ENCODE measurements around the gene TMEM11.

Gene TMEM11

DNA sequence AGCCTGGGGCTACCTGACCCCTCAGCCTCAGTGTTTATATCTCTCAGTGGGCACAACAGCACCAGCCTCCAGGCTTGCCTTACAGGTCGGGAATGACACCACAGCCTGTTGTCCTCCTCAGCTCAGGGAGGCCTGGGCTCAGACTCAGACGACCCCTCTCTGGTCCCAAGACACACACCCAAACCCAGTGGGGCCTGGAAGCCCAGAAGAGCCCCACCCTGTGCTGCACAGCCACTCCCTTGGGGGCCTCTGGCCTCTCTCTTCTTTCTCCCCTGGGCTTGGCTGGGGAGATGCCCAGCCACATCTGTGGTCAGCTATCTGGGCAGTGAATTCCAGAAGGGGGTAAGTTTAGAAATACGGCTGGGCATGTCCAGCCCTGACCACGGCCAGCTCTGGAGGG is 36.9 kb upstream of the TMEM11 start:
- Histone ChIP-seq H3K4me2 (no peak overlapping the region; the same call in 1 of the 2 replicates), H3K4me3 (no peak overlapping the region), H4K20me1 (peaks cover 41% of the 10 kb centered on the region), H3K27ac (no peak overlapping the region), H3K27me3 (peaks cover 33% of the 10 kb centered on the region), H3K9me3 (no peaks in the 10 kb centered on the region), H3K36me3 (no peaks in the 10 kb centered on the region), H3K9ac (0 out of 2 replicates have a peak overlapping the region, but pooled peaks have one; percentile 29), H3K4me1 (peaks cover 38% of the 10 kb centered on the region)
- no peak for TF ChIP-seq Cebpa-rat (IDR thresholded peaks at IDR 0.05)

- no peak for TF ChIP-seq Cebpa-rat (IDR thresholded peaks at IDR 0.05)
Measured at GRCh38 chr17:21249920-21250703, 36.2 kb upstream of the TMEM11 start.

GRCh38 chr17:21249086-21249795 is 35.3 kb upstream of the TMEM11 start:
- Histone ChIP-seq H3K4me3 (no peak overlapping the region), H3K4me1 (peaks cover 52% of the 10 kb centered on the region), H3K9ac (no peak overlapping the region), H3K27ac (no peak overlapping the region), H3K27me3 (peaks cover 29% of the 10 kb centered on the region), H4K20me1 (peaks cover 44% of the 10 kb centered on the region), H3K4me2 (no peak overlapping the region), H3K9me3 (no peaks in the 10 kb centered on the region), H3K36me3 (no peaks in the 10 kb centered on the region)
- no peak for TF ChIP-seq Cebpa-rat (IDR thresholded peaks at IDR 0.05)

More at GRCh38 chr17:21249920-21250703, 36.2 kb upstream of the TMEM11 start:
- Histone ChIP-seq H3K9me3 (no peaks in the 10 kb centered on the region), H3K4me2 (peak overlapping the region; percentile 26; the same call in 1 of the 2 replicates), H3K4me3 (no peak overlapping the region), H3K9ac (no peak overlapping the region), H3K27ac (no peak overlapping the region), H3K27me3 (peaks cover 33% of the 10 kb centered on the region), H4K20me1 (peaks cover 41% of the 10 kb centered on the region), H3K36me3 (no peaks in the 10 kb centered on the region), H3K4me1 (peaks cover 44% of the 10 kb centered on the region)

GRCh38 chr17:21248500-21248899 is 34.5 kb upstream of the TMEM11 start:
- Histone ChIP-seq H3K4me3 (no peak overlapping the region), H3K4me1 (peaks cover 52% of the 10 kb centered on the region), H3K27ac (no peak overlapping the region), H3K9me3 (no peaks in the 10 kb centered on the region), H3K27me3 (peaks cover 24% of the 10 kb centered on the region), H3K4me2 (no peak overlapping the region), H4K20me1 (peaks cover 49% of the 10 kb centered on the region), H3K36me3 (no peaks in the 10 kb centered on the region), H3K9ac (no peak overlapping the region)
- no peak for TF ChIP-seq Cebpa-rat (IDR thresholded peaks at IDR 0.05)

DNA sequence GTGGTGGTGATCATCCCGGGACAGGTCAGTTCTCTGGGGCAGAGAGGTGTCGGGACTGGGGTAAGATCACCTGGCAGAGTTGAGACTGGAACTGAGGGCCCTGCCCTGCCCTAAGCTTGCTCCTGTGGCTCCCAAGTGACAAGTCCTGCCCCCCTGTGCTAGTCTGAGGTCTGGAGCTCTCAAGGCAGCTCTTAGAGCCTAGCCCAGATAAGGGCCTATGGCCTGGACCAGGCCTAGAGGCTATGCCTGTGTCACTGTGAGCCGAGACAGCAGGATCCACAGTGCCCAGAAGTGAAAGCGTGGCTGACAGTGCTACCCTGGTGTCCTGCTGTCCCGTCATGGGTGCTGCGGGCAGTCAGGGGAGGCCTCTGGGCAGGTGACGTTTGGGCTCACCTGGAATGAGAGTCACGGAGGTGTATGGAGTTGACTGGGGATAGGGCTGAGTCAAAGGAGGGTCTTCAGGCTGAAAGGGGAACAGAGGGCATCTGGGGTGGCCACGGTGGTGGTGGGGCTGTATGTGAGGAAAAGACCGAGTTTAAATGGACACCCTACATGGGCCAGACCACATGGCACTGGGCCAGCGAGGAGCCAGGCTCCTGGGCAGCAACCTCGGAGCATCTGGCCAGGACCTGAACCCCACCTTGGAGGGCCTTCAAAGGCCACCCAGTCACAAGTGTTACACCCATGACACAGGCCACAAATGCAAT is 33.7 kb upstream of the TMEM11 start:
- TF ChIP-seq Cebpa-rat (IDR thresholded peaks at IDR 0.05), result no peak
- H3K36me3 ChIP-seq, result no peaks in the 10 kb centered on the region
- no peak overlapping the region for H3K4me2 ChIP-seq
- H4K20me1 ChIP-seq, result peaks cover 55% of the 10 kb centered on the region
- no peak overlapping the region for H3K4me3 ChIP-seq
- peaks cover 20% of the 10 kb centered on the region for H3K27me3 ChIP-seq
- peaks cover 59% of the 10 kb centered on the region for H3K4me1 ChIP-seq
- H3K27ac ChIP-seq, result no peak overlapping the region
- H3K9me3 ChIP-seq, result no peaks in the 10 kb centered on the region
- no peak overlapping the region for H3K9ac ChIP-seq

DNA sequence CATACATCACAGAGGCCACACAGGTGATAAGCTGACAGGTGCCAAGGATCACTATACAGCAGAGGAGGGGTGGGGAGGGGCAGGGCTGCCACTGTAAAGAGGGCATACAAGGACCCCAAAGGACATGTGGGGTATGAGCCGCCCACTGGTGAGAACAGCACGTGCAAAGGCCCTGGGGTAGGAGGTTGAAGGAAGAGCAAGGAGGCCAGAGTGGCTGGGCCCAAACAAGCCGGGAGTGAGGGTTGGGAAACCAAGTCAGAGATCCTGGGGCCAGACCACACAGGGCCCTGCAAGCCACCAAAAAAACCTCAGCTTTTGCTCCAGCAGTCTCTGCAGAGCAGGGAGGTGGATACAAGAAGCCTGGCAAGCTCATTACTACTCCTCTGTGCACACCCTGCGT is 32.7 kb upstream of the TMEM11 start:
- no peak overlapping the region for H3K9ac ChIP-seq
- no peaks in the 10 kb centered on the region for H3K36me3 ChIP-seq
- H3K4me2 ChIP-seq, result no peak overlapping the region
- H3K9me3 ChIP-seq, result no peaks in the 10 kb centered on the region
- H3K27ac ChIP-seq, result no peak overlapping the region
- H3K4me1 ChIP-seq, result peaks cover 62% of the 10 kb centered on the region
- TF ChIP-seq Cebpa-rat (IDR thresholded peaks at IDR 0.05), result no peak
- H3K27me3 ChIP-seq, result peaks cover 10% of the 10 kb centered on the region
- no peak overlapping the region for H3K4me3 ChIP-seq
- H4K20me1 ChIP-seq, result peaks cover 55% of the 10 kb centered on the region

DNA sequence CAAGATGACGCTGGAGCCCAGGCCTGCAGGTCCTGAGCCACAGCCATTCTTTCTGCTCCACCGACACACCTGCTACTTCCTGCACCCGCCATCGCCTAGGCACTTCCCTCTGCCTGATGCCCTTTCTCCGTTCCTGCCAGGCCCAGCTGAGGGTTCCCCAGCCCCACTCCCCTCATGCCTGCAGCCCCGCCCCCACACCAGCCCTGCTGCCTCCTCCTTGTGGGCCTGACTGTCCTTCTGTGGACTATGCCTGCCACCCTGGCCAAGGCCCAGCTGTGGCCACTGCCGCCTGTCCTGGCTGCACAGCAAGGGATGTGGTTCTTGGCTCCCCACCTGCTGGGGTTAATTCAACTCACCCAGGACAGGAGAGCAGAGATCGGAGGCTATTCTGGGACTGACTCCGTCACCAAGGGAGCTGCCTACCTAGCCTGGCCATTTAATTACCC is 31.7 kb upstream of the TMEM11 start:
- Histone ChIP-seq H3K4me3 (no peak overlapping the region), H3K4me2 (peak overlapping the region; percentile 1; the same call in 1 of the 2 replicates), H3K9ac (no peak overlapping the region), H3K9me3 (no peaks in the 10 kb centered on the region), H3K4me1 (peaks cover 65% of the 10 kb centered on the region), H3K27ac (0 out of 2 replicates have a peak overlapping the region, but pooled peaks have one; percentile 22), H3K36me3 (no peaks in the 10 kb centered on the region), H4K20me1 (peaks cover 48% of the 10 kb centered on the region), H3K27me3 (peaks cover 2% of the 10 kb centered on the region; the same call in 1 of the 2 replicates)
- no peak for TF ChIP-seq Cebpa-rat (IDR thresholded peaks at IDR 0.05)

GRCh38 chr17:21243516-21244303 is 29.7 kb upstream of the TMEM11 start:
- Histone ChIP-seq H3K9me3 (no peaks in the 10 kb centered on the region), H3K36me3 (no peaks in the 10 kb centered on the region), H3K27ac (no peak overlapping the region), H3K4me1 (peaks cover 54% of the 10 kb centered on the region), H3K9ac (0 out of 2 replicates have a peak overlapping the region, but pooled peaks have one; percentile 8), H3K27me3 (no peaks in the 10 kb centered on the region), H4K20me1 (peaks cover 28% of the 10 kb centered on the region), H3K4me2 (peak overlapping the region; percentile 71; the same call in 1 of the 2 replicates), H3K4me3 (no peak overlapping the region)
- no peak for TF ChIP-seq Cebpa-rat (IDR thresholded peaks at IDR 0.05)
